ENCODE data around the gene FBXO11.

- TF ChIP-seq CTCF (IDR thresholded peaks at IDR 0.05; ENCODE audit: low read length): no peak
- no peak for TF ChIP-seq EZH2 (optimal IDR thresholded peaks at IDR 0.05; ENCODE audit: low read depth, low read length)
Observed at GRCh38 chr2:47782381-47782670, 124.0 kb downstream of the FBXO11 start.
